NB4 (cell line): ENCODE data around the gene SLC5A7.

Experiments used
- DNase-seq: peaks from one replicate; pipeline ENCODE4 v3.0.0; 2010; ENCODE audit warnings: low read depth
- H3K4me3 ChIP-seq: one replicate; pipeline ENCODE4 v1.5.1; 2011; ENCODE audit warnings: mild to moderate bottlenecking, low read depth, low read length, moderate library complexity
- CTCF ChIP-seq: IDR thresholded peaks from one replicate; pipeline ENCODE4 v1.5.1; 2012; ENCODE audit warnings: low read depth, low read length
- MAX ChIP-seq: IDR thresholded peaks from 2 replicates; pipeline ENCODE4 v1.6.1; 2011; ENCODE audit warnings: low read depth, low read length
- MYC ChIP-seq: IDR thresholded peaks from 2 replicates; pipeline ENCODE4 v1.6.1; 2011; ENCODE audit warnings: low read depth, low read length
- POLR2A ChIP-seq: IDR thresholded peaks from 2 replicates; pipeline ENCODE4 v1.6.1; 2011; ENCODE audit warnings: mild to moderate bottlenecking; ENCODE audit not compliant: insufficient read length; ENCODE audit errors: extremely low read depth

SLC5A7 gene

GRCh38 chr2:107986278-107987217 is at the start of gene SLC5A7:
Gene SLC5A7, plus strand, starts transcription at chr2:107986524. Its CDS starts 1,632 bp downstream, at chr2:107988156.
- TF ChIP-seq MAX (no peak), CTCF (no peak), MYC (no peak), POLR2A (no peak)
- DNase-seq = no peak
- no peak within 1 kb of the TSS for H3K4me3 ChIP-seq

- no peak overlapping the region for H3K4me3 ChIP-seq
- TF ChIP-seq CTCF = no peak
- no peak for TF ChIP-seq POLR2A
- TF ChIP-seq MYC = no peak
- TF ChIP-seq MAX = no peak
- DNase-seq = no peak
Measured at GRCh38 chr2:107961395-107961794, 24.9 kb upstream of the SLC5A7 start.

GRCh38 chr2:107964185-107964584 is 22.1 kb upstream of the SLC5A7 start:
- TF ChIP-seq CTCF = no peak
- no peak for TF ChIP-seq MYC
- TF ChIP-seq POLR2A = no peak
- TF ChIP-seq MAX = no peak
- no peak overlapping the region for H3K4me3 ChIP-seq
- DNase-seq = no peak

GRCh38 chr2:107984707-107985106 is 1.6 kb upstream of the SLC5A7 start:
- H3K4me3 ChIP-seq = no peak overlapping the region
- no peak for DNase-seq
- TF ChIP-seq MYC (no peak), CTCF (no peak), MAX (no peak)

GRCh38 chr2:107988108-107988507 is 1.8 kb downstream of the SLC5A7 start:
- DNase-seq = no peak
- TF ChIP-seq POLR2A = no peak
- TF ChIP-seq MYC = no peak
- TF ChIP-seq MAX = no peak
- no peak for TF ChIP-seq CTCF
- H3K4me3 ChIP-seq = no peak overlapping the region
